Lower leg skin (tissue), 3 donors: ENCODE measurements around the gene KNOP1.

Source experiments
- POLR2A ChIP-seq, 2 donors: fragments of 450-650 bp; IDR thresholded peaks; one replicate each; pipeline ENCODE4 v1.6.1; 2016 to 2017; ENCODE audit warnings: antibody characterized with exemption in 2 of 2, mild to moderate bottlenecking in 1 of 2, moderate library complexity in 1 of 2
- TF ChIP-seq, protein P1 (sequence below), 3 donors: fragments of 450-650 bp; IDR thresholded peaks; one replicate each; pipeline ENCODE4 v1.5.1; 2016; ENCODE audit warnings: antibody characterized with exemption in 3 of 3, mild to moderate bottlenecking in 3 of 3, moderate library complexity in 2 of 3

DNA sequence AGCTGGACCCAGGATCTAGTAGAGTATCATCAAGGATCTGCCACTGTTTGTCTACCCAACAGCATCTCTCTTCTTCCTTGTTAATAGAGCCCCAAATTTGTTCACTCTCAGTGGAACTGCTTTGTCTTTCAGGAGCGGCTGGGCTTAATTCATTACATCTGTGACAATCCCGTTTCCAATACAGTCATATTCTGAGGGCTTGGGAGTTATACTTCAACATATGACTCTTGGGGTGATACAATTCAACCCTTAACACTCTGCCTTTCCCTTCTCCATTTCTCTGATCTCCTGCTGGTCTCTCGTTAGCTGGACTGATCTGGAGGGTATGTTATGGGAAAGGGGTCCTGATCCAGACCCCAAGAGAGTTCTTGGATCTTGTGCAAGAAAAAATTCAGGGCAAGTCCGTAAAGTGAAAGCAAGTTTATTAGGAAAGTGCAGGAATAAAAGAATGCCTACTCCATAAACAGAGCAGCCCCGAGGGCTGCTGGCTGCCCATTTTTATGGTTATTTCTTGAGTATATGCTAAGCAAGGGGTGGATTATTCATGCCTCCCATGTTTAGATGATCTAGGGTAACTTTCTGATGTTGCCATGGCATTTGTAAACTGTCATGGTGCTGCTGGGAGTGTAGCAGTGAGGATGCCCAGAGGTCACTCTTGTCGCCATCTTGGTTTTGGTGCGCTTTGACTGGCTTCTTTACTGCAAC lies 42.5 kb upstream of the KNOP1 start:
- TF ChIP-seq, protein P1, sequence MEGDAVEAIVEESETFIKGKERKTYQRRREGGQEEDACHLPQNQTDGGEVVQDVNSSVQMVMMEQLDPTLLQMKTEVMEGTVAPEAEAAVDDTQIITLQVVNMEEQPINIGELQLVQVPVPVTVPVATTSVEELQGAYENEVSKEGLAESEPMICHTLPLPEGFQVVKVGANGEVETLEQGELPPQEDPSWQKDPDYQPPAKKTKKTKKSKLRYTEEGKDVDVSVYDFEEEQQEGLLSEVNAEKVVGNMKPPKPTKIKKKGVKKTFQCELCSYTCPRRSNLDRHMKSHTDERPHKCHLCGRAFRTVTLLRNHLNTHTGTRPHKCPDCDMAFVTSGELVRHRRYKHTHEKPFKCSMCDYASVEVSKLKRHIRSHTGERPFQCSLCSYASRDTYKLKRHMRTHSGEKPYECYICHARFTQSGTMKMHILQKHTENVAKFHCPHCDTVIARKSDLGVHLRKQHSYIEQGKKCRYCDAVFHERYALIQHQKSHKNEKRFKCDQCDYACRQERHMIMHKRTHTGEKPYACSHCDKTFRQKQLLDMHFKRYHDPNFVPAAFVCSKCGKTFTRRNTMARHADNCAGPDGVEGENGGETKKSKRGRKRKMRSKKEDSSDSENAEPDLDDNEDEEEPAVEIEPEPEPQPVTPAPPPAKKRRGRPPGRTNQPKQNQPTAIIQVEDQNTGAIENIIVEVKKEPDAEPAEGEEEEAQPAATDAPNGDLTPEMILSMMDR (IDR thresholded peaks at IDR 0.05), result no peak
- TF ChIP-seq POLR2A (IDR thresholded peaks at IDR 0.05), result no peak
